Hepatocyte (in vitro differentiated cells): Measurements from ENCODE around the gene HES7.

Source experiments
- EZH2 ChIP-seq: fragments of 200-600 bp; sonication (generic); IDR thresholded peaks from 2 replicates; pipeline ENCODE4 v1.6.1; 2016; ENCODE audit warnings: antibody characterized with exemption, mild to moderate bottlenecking, borderline replicate concordance
- TF ChIP-seq, protein P1 (sequence below): fragments of 200-600 bp; sonication (generic); IDR thresholded peaks from 2 replicates; pipeline ENCODE4 v1.5.1; 2016; ENCODE audit warnings: antibody characterized with exemption, mild to moderate bottlenecking; ENCODE audit not compliant: poor library complexity

DNA sequence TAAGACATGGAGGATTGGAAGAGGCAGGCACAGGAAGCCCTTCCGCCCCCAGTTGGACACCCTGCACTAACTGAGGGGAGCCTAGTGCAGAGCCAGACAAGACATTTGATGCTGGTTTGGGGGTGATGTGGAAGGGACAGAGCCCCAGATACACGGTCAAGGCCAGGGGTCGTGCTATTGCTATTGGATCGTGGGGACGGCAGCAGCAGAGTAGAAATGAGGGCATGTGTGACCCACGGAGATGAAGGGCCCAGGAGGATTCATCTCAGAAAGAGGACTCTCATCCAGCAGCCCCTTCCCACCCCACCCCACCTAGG lies 40.9 kb upstream of the HES7 start:
- TF ChIP-seq, protein P1, sequence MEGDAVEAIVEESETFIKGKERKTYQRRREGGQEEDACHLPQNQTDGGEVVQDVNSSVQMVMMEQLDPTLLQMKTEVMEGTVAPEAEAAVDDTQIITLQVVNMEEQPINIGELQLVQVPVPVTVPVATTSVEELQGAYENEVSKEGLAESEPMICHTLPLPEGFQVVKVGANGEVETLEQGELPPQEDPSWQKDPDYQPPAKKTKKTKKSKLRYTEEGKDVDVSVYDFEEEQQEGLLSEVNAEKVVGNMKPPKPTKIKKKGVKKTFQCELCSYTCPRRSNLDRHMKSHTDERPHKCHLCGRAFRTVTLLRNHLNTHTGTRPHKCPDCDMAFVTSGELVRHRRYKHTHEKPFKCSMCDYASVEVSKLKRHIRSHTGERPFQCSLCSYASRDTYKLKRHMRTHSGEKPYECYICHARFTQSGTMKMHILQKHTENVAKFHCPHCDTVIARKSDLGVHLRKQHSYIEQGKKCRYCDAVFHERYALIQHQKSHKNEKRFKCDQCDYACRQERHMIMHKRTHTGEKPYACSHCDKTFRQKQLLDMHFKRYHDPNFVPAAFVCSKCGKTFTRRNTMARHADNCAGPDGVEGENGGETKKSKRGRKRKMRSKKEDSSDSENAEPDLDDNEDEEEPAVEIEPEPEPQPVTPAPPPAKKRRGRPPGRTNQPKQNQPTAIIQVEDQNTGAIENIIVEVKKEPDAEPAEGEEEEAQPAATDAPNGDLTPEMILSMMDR, result no peak
- TF ChIP-seq EZH2, result no peak
